Stomach smooth muscle (tissue), 2 donors: ENCODE data around the gene C1GALT1.

Source experiments
- H3K27ac ChIP-seq: one replicate; pipeline ENCODE4 v1.7.0; 2013; ENCODE audit warnings: mild to moderate bottlenecking, low read length, inconsistent platforms
- H3K27me3 ChIP-seq, 2 donors: one replicate each; pipeline ENCODE4 v1.7.0; 2013; ENCODE audit warnings: low read length in 2 of 2; ENCODE audit not compliant: insufficient read depth in 2 of 2, control insufficient read depth in 1 of 2
- H3K36me3 ChIP-seq, 2 donors: one replicate each; pipeline ENCODE4 v1.7.0; 2013; ENCODE audit warnings: low read length in 2 of 2; ENCODE audit not compliant: control insufficient read depth in 2 of 2, insufficient read depth in 2 of 2
- H3K4me1 ChIP-seq: one replicate; pipeline ENCODE4 v1.7.0; 2013; ENCODE audit warnings: low read length; ENCODE audit not compliant: control insufficient read depth, insufficient read depth
- H3K4me3 ChIP-seq, 2 donors: one replicate each; pipeline ENCODE4 v1.7.0; 2013; ENCODE audit warnings: low read length in 2 of 2
- H3K9ac ChIP-seq, 2 donors: one replicate each; pipeline ENCODE4 v1.7.0; 2013; ENCODE audit warnings: low read length in 2 of 2, mild to moderate bottlenecking in 1 of 2
- H3K9me3 ChIP-seq, 2 donors: one replicate each; pipeline ENCODE4 v1.7.0; 2013; ENCODE audit warnings: low read length in 2 of 2; ENCODE audit not compliant: control insufficient read depth in 2 of 2
- donor health status: healthy.
- donor health status: Pancreatic carcinoma.

C1GALT1 gene

GRCh38 chr7:7202375-7202720, 20.0 kb downstream of the C1GALT1 start:
- Histone ChIP-seq H3K4me3 (no peak overlapping the region), H3K9me3 (no peaks in the 10 kb centered on the region), H3K9ac (no peak overlapping the region), H3K27ac (no peak overlapping the region), H3K27me3 (no peaks in the 10 kb centered on the region), H3K4me1 (no peaks in the 10 kb centered on the region), H3K36me3 (no peaks in the 10 kb centered on the region)

- Histone ChIP-seq H3K9me3 (no peaks in the 10 kb centered on the region), H3K4me3 (no peak overlapping the region), H3K27me3 (no peaks in the 10 kb centered on the region), H3K27ac (no peak overlapping the region), H3K4me1 (no peaks in the 10 kb centered on the region), H3K9ac (no peak overlapping the region), H3K36me3 (no peaks in the 10 kb centered on the region)
Measured at GRCh38 chr7:7203813-7204575, 21.6 kb downstream of the C1GALT1 start.

GRCh38 chr7:7207876-7208275, 25.5 kb downstream of the C1GALT1 start:
- no peaks in the 10 kb centered on the region for H3K27me3 ChIP-seq
- no peak overlapping the region for H3K27ac ChIP-seq
- no peak overlapping the region for H3K9ac ChIP-seq
- H3K9me3 ChIP-seq = no peaks in the 10 kb centered on the region
- no peaks in the 10 kb centered on the region for H3K36me3 ChIP-seq
- no peak overlapping the region for H3K4me3 ChIP-seq
- H3K4me1 ChIP-seq = no peaks in the 10 kb centered on the region

- Histone ChIP-seq H3K9ac (no peak overlapping the region), H3K9me3 (no peaks in the 10 kb centered on the region), H3K4me3 (no peak overlapping the region), H3K4me1 (no peaks in the 10 kb centered on the region), H3K36me3 (no peaks in the 10 kb centered on the region), H3K27me3 (no peaks in the 10 kb centered on the region), H3K27ac (no peak overlapping the region)
Measured at GRCh38 chr7:7208520-7208919, 26.2 kb downstream of the C1GALT1 start.

- H3K4me1 ChIP-seq = no peaks in the 10 kb centered on the region
Measured at GRCh38 chr7:7209412-7210050, 27.2 kb downstream of the C1GALT1 start.

GRCh38 chr7:7210475-7211237, 28.3 kb downstream of the C1GALT1 start:
- Histone ChIP-seq H3K4me3 (no peak overlapping the region), H3K27ac (no peak overlapping the region), H3K9me3 (no peaks in the 10 kb centered on the region), H3K9ac (no peak overlapping the region), H3K4me1 (no peaks in the 10 kb centered on the region), H3K27me3 (no peaks in the 10 kb centered on the region), H3K36me3 (peaks cover 0 to 5% of the 10 kb centered on the region in 2 donors)

More at GRCh38 chr7:7209412-7210050, 27.2 kb downstream of the C1GALT1 start:
- Histone ChIP-seq H3K9ac (no peak overlapping the region), H3K27ac (no peak overlapping the region), H3K27me3 (no peaks in the 10 kb centered on the region), H3K9me3 (no peaks in the 10 kb centered on the region), H3K4me3 (no peak overlapping the region), H3K36me3 (no peaks in the 10 kb centered on the region)

GRCh38 chr7:7212612-7213011, 30.3 kb downstream of the C1GALT1 start:
- H3K27me3 ChIP-seq = no peaks in the 10 kb centered on the region
- H3K4me3 ChIP-seq = no peak overlapping the region
- no peak overlapping the region for H3K27ac ChIP-seq
- no peak overlapping the region for H3K9ac ChIP-seq
- peaks cover 0 to 6% of the 10 kb centered on the region in 2 donors for H3K36me3 ChIP-seq
- no peaks in the 10 kb centered on the region for H3K9me3 ChIP-seq
- no peaks in the 10 kb centered on the region for H3K4me1 ChIP-seq

- no peak overlapping the region for H3K27ac ChIP-seq
- peaks cover 0 to 7% of the 10 kb centered on the region in 2 donors for H3K36me3 ChIP-seq
- H3K4me3 ChIP-seq = no peak overlapping the region
- no peaks in the 10 kb centered on the region for H3K4me1 ChIP-seq
- H3K9ac ChIP-seq = no peak overlapping the region
- H3K27me3 ChIP-seq = no peaks in the 10 kb centered on the region
- H3K9me3 ChIP-seq = no peaks in the 10 kb centered on the region
Measured at GRCh38 chr7:7214398-7215347, 32.3 kb downstream of the C1GALT1 start.

- H3K9ac ChIP-seq = no peak overlapping the region
- no peaks in the 10 kb centered on the region for H3K9me3 ChIP-seq
- no peak overlapping the region for H3K27ac ChIP-seq
- H3K4me3 ChIP-seq = no peak overlapping the region
- no peaks in the 10 kb centered on the region for H3K4me1 ChIP-seq
- peaks cover 0 to 7% of the 10 kb centered on the region in 2 donors for H3K36me3 ChIP-seq
- no peaks in the 10 kb centered on the region for H3K27me3 ChIP-seq
Measured at GRCh38 chr7:7216279-7216678, 33.9 kb downstream of the C1GALT1 start.

- Histone ChIP-seq H3K36me3 (peaks cover 0 to 7% of the 10 kb centered on the region in 2 donors), H3K9ac (no peak overlapping the region), H3K27me3 (no peaks in the 10 kb centered on the region), H3K27ac (no peak overlapping the region), H3K4me1 (peaks cover 6% of the 10 kb centered on the region), H3K9me3 (no peaks in the 10 kb centered on the region), H3K4me3 (no peak overlapping the region)
Measured at GRCh38 chr7:7219216-7219615, 36.9 kb downstream of the C1GALT1 start.
